SH-SY5Y (cell line): ENCODE results near the gene TMEM271.

Experiments used
- GATA2 ChIP-seq: IDR thresholded peaks from 2 replicates; pipeline ENCODE4 v1.6.1; 2011; ENCODE audit warnings: mild to moderate bottlenecking, low read depth, low read length
- GATA3 ChIP-seq: IDR thresholded peaks from 2 replicates; pipeline ENCODE4 v1.6.1; 2011; ENCODE audit warnings: low read depth, mild to moderate bottlenecking, low read length, moderate library complexity

GRCh38 chr4:624705-625590, 48.9 kb upstream of the TMEM271 start, which contains the start of gene PDE6B:
- TF ChIP-seq GATA3 (no peak), GATA2 (no peak)
